22Rv1 (cell line): ENCODE data around the gene VSTM2B.

ENCODE experiments used
- H3K27ac ChIP-seq: fragments of 450-650 bp; 2 replicates; pipeline ENCODE4 v1.5.1; 2017
- CTCF ChIP-seq: fragments of 450-650 bp; IDR thresholded peaks from 2 replicates; pipeline ENCODE4 v1.5.1; 2017; ENCODE audit warnings: mild to moderate bottlenecking
- ZFX ChIP-seq: fragments of 450-650 bp; IDR thresholded peaks from 2 replicates; pipeline ENCODE4 v1.6.1; 2017; ENCODE audit warnings: antibody characterized with exemption, borderline replicate concordance

The VSTM2B gene

GRCh38 chr19:29525901-29526729 is at the start of gene VSTM2B:
VSTM2B (plus strand) TSS chr19:29525994; CDS start chr19:29526584, 590 bp downstream.
- H3K27ac ChIP-seq, result no peak within 1 kb of the TSS
- TF ChIP-seq ZFX (no peak), CTCF (peak; percentile 39)

- TF ChIP-seq ZFX (no peak), CTCF (no peak)
- H3K27ac ChIP-seq, result no peak overlapping the region
Measured at GRCh38 chr19:29476528-29476927, 49.3 kb upstream of the VSTM2B start.

- no peak for TF ChIP-seq ZFX
- TF ChIP-seq CTCF, result no peak
- no peak overlapping the region for H3K27ac ChIP-seq
Measured at GRCh38 chr19:29477831-29478577, 47.8 kb upstream of the VSTM2B start.

- no peak overlapping the region for H3K27ac ChIP-seq
- TF ChIP-seq ZFX, result no peak
- peak; percentile 71 for TF ChIP-seq CTCF
Measured at GRCh38 chr19:29478578-29479565, 46.9 kb upstream of the VSTM2B start.

GRCh38 chr19:29479941-29480340 is 45.9 kb upstream of the VSTM2B start:
- no peak overlapping the region for H3K27ac ChIP-seq
- TF ChIP-seq ZFX, result no peak

- no peak overlapping the region for H3K27ac ChIP-seq
- TF ChIP-seq CTCF (no peak), ZFX (no peak)
Measured at GRCh38 chr19:29480507-29480906, 45.3 kb upstream of the VSTM2B start.
